Eye (tissue), 1 donor: ENCODE data around the gene RFX2.
"Not testable (repeated sequence)": the region's sequence is repeated elsewhere in the genome, so short reads cannot be mapped to it uniquely, and the experiment has no call there.

Experiments
- DNase-seq: peaks from one replicate; pipeline ENCODE4 v3.0.0-alpha.2; 2015

RFX2 gene

GRCh38 chr19:6007866-6008265 is 102.4 kb downstream of the RFX2 start:
- DNase-seq, result no peak

DNA sequence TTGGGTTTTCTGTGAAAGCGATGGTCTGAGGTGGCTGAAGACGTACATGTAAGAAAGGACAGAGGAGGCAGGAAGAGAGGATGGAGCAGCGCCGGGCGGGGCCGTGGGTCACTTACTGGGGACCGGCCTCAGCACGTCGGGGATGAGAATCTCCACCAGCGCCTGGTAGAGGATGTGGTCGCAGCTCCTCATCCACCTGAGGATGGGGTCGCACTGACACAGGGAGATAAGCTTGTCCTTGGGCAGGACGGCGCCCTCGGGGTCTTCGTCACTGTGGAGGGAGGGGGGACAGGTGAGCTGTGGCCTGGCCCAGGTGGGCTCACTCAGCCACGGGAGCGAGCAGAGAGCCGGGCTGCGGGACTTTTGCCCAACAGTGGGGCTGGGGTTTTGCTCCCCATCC is 103.4 kb downstream of the RFX2 start:
- no peak for DNase-seq

DNA sequence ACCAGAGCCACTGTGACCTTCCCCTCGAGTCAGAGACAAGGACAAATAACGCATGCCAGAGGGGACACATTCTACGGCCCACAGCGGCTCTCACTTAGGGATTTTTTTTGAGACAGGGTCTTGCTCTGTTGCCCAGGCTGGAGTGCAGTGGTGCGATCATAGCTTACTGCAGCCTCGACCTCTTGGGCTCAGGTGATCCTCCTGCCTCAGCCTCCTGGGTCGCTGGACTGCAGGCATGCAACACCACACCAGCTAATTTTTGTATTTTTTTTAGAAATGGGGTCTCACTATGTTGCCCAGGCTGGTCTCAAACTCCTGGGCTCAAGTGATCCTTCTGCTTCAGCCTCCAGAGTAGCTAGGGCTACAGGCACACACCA is 104.2 kb downstream of the RFX2 start:
- not testable (repeated sequence) for DNase-seq

- no peak for DNase-seq
These were observed 104.8 kb downstream of the RFX2 start for GRCh38 chr19:6005321-6006069.

- no peak for DNase-seq
These were observed 106.3 kb downstream of the RFX2 start for GRCh38 chr19:6003976-6004375.

DNA sequence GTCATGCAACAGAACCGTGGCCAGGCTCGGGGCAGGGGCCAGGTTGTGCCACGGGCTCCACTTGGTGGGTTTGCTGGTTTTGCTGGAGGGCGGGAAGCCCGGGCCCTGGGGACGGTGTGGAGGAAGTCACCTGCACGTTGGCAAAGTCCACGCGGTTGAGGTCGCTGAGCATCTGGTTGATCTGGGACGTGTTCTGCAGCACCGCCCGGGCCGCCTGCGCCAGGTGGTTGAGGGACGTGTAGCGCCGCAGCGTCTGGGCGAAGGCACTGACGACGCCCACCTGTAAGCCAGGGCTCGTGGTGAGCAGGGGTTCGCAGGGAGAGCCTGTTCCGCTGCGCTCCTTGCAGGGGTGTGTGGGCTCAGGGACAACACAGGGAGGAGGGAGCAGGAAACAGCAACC is 107.7 kb downstream of the RFX2 start:
- DNase-seq, result no peak

GRCh38 chr19:6000228-6000847 is 110.0 kb downstream of the RFX2 start:
- DNase-seq, result no peak

GRCh38 chr19:5999693-6000092 is 110.6 kb downstream of the RFX2 start:
- no peak for DNase-seq

- no peak for DNase-seq
These were observed 112.9 kb downstream of the RFX2 start for GRCh38 chr19:5997371-5997770.

GRCh38 chr19:5996623-5997320 is 113.5 kb downstream of the RFX2 start:
- no peak for DNase-seq

DNA sequence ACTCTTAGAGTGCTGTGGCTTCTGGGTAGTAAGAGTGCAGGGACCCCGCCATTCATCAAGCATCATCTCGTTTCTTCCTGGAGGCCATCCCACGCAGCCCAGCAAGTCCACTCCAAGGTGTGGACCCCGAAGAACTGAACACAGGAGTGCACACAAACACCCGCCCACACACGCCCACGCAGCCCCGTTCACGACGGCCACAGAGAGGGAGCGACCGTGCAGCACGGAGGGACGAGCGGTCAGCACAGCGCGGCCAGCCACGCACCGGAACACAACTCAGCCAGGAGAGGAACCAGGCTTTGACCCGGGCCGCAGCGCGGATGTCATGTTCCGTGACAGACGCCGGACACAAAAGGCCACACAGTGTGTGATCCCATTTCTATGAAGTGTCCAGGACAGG is 114.2 kb downstream of the RFX2 start:
- no peak for DNase-seq

DNA sequence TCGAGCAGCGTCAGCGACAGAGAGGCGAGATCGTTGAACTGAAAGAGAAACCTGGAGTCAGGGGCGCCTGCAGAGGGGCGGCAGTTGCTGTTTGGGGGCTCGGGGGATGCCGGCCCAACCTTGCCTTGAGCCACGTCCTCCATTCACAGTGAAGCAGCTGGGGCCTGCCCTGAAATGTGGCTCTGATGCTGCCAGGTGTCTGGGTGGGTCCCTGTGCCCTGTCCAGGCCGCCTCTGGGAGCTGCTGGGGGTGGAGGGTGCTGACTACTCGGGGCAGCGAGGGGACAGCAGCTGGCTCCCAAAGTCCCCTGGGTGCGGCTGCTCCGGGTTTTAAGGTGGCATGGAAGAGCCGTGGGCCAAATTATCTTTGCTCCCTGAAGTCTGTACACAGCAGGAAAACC is 114.7 kb downstream of the RFX2 start:
- no peak for DNase-seq

DNA sequence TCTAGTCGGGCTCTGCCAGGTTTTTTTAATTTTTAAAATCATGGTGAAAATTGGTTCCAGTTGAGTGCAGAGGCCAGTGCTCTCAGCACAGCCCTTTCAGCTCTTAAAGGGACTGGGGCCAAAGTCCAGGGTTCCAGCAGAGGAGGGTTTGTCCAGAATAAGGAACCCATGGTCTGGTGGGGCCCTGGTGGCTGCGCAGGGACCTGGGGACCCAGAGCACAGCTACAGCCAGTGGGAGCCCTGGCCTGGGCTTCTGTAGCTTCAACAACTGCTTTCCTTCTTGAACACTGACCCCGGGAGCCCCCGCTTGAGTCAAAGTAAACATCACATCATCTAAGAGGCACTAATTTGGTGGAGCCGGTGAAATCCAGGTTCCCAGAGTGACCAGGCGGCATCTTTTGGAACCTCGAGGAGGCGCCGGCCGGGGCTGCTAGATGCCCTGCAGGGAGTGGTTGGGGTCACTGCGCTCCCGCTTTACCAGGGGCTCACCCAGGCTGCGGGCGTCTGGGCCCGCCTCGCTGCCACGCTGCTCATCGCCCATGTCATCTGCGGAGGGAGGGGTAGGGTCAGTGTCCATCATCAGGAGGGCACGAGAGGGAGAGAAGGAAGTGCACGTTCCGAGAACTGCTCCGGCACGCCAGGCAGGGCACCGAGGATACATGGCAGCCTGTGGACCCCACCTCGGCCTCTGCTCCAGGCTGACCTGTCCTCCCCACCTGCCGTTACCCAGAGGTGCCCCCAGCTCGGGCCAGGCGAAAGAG is 115.7 kb downstream of the RFX2 start:
- DNase-seq, result no peak

- DNase-seq, result peak; percentile 44
These were observed 116.5 kb downstream of the RFX2 start for GRCh38 chr19:5993648-5994358.

- peak; percentile 38 for DNase-seq
These were observed 117.1 kb downstream of the RFX2 start for GRCh38 chr19:5993201-5993600.

GRCh38 chr19:5992756-5993155 is 117.5 kb downstream of the RFX2 start:
- DNase-seq, result no peak

DNA sequence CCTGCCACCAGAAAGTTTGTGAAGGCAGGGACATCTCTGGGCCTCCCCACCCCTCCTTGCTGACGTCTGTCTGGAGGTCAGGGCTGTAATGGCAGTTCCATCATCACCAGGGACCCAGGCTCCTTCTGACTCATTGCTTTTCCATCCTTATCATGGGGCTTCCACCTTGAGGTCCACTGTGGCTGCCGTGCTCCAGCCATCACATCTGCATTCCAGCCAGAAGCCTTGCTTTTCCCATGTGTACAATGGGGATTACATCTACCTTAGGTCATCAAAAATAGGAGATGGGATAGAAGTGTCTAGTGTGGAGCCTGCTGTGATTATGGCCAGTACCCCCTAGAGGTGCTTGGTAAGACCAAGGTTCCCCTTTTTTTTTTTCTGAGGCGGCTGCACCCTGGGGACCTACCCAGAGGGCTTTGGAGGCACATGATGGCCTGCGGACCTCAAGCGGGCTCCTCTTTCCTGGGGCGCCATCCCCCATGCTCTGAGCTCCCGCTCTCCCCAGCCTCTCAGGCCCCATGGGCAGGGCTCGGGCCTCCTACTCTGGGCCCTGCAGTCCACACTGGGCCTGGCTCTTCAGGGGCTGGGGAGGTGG is 119.0 kb downstream of the RFX2 start:
- no peak for DNase-seq

- DNase-seq, result no peak
These were observed 120.0 kb downstream of the RFX2 start for GRCh38 chr19:5990289-5990797.

GRCh38 chr19:5989388-5990074 is 120.8 kb downstream of the RFX2 start:
- DNase-seq, result no peak

DNA sequence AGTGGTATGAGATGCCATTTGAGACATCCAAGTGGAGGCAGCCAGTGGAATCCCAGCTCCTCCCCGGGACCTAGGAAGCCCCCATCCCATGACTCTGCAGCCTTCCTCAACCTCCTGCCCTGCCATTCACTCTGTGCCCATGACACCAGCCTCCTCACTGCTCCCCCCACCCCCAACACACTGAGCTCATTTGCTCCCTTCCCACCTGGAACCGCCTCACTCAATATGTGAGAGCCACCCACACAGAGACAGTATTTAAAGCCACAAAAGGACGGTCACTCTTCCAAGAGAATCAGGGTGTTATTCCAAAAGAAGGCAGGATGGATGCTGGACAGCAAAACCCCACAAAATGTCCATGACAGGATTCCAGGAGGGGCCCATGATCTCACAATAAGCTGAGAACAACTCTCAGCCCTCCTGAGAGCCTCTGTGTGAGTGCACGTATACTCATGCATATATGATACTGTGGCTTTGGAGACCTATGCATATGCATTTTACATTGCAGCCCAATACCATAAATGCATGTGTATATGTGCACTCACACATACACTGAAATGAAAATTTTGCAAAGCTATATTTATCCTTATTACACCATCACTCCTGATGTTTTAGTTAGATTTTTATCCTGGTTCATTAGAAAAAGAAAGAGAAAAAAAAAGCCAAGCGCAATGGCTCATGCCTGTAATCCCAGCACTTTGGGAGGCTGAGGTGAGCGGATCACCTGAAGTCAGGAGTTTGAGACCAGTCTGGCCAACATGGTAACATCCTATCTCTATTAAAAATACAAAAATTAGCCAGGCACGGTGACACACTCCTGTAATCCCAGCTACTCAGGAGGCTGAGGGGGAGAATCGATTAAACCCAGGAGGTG is 121.5 kb downstream of the RFX2 start:
- DNase-seq, result no peak
